IMR-90 (cell line): ENCODE data around the gene MRE11. TPM values are rescaled to one million over a fixed set of nuclear protein-coding genes. Genes with fewer than 3 reads are reported as not detected.

Experiments
- ATAC-seq: fragments of 200-7000 bp; cut with Tn5 transposase; 2 replicates; pipeline ENCODE4 v1.9.1; 2020; ENCODE audit warnings: low read depth, mild to moderate bottlenecking, moderate library complexity
- BruUV-seq: library from RNA; stranded (reverse); fragments of 400-500 nt; replicated peaks from 2 replicates; lab custom pipeline; 2021; lab: Mats Ljungman, UMichigan
- CTCF ChIA-PET: fragments of 300-600 bp; formaldehyde crosslinking; extraction: SDS; loops from one replicate; lab custom pipeline; 2021; ENCODE audit warnings: antibody characterized with exemption; lab: Yijun Ruan, JAX
- POLR2A ChIA-PET: fragments of 300-600 bp; sonication (Branson Sonifier 250); formaldehyde crosslinking; loops from one replicate; lab custom pipeline; 2022; ENCODE audit warnings: antibody characterized with exemption; ENCODE audit not compliant: unreplicated experiment; lab: Charles Lee
- DNase-seq: peaks from one replicate; pipeline ENCODE4 v3.0.0; 2013
- H2AFZ ChIP-seq: replicated peaks from 2 replicates; pipeline ENCODE3; 2013; ENCODE audit warnings: low read length, mild to moderate bottlenecking; ENCODE audit not compliant: poor library complexity
- H2AK5ac ChIP-seq: 2 replicates; pipeline ENCODE4 v1.6.1; 2013; ENCODE audit warnings: low read depth, low read length, inconsistent platforms
- H2AK9ac ChIP-seq: replicated peaks from 2 replicates; pipeline ENCODE3; 2013; ENCODE audit warnings: mild to moderate bottlenecking, low read depth, low read length, moderate library complexity; ENCODE audit not compliant: poor library complexity
- H2BK120ac ChIP-seq: 2 replicates; pipeline ENCODE4 v1.6.1; 2013; ENCODE audit warnings: low read depth, low read length, inconsistent platforms
- H2BK15ac ChIP-seq: 3 replicates; pipeline ENCODE4 v1.6.1; 2013; ENCODE audit warnings: low read depth, low read length, inconsistent platforms
- H2BK20ac ChIP-seq: 2 replicates; pipeline ENCODE4 v1.6.1; 2013; ENCODE audit warnings: low read depth, mild to moderate bottlenecking, inconsistent platforms, low read length, moderate library complexity
- H2BK5ac ChIP-seq: 2 replicates; pipeline ENCODE4 v1.6.1; 2013; ENCODE audit warnings: mild to moderate bottlenecking, low read depth, low read length, inconsistent platforms; ENCODE audit not compliant: poor library complexity, severe bottlenecking
- H3K14ac ChIP-seq: replicated peaks from 2 replicates; pipeline ENCODE4 v1.6.1; 2013; ENCODE audit warnings: low read depth, low read length, inconsistent platforms
- H3K18ac ChIP-seq: 2 replicates; pipeline ENCODE4 v1.6.1; 2013; ENCODE audit warnings: low read depth, low read length, control low read depth
- H3K23ac ChIP-seq: 2 replicates; pipeline ENCODE4 v1.6.1; 2013; ENCODE audit warnings: low read depth, low read length, inconsistent platforms
- H3K27ac ChIP-seq: 2 replicates; pipeline ENCODE4 v1.5.1; 2013; ENCODE audit warnings: mild to moderate bottlenecking, control low read depth, low read length; ENCODE audit not compliant: insufficient read depth
- H3K27me3 ChIP-seq: 2 replicates; pipeline ENCODE4 v1.6.1; 2013; ENCODE audit warnings: low read length; ENCODE audit not compliant: control insufficient read depth, insufficient read depth
- H3K36me3 ChIP-seq: 2 replicates; pipeline ENCODE4 v1.6.1; 2013; ENCODE audit warnings: low read length, mixed read lengths; ENCODE audit not compliant: control insufficient read depth, insufficient read depth
- H3K4ac ChIP-seq: 2 replicates; pipeline ENCODE4 v1.6.1; 2013; ENCODE audit warnings: low read depth, low read length, inconsistent platforms
- H3K4me1 ChIP-seq: 2 replicates; pipeline ENCODE4 v1.6.1; 2013; ENCODE audit warnings: low read length, mixed read lengths; ENCODE audit not compliant: control insufficient read depth, insufficient read depth
- H3K4me2 ChIP-seq: 2 replicates; pipeline ENCODE4 v1.6.1; 2013; ENCODE audit warnings: low read depth, mild to moderate bottlenecking, control low read depth, low read length, moderate library complexity
- H3K4me3 ChIP-seq: 2 replicates; pipeline ENCODE4 v1.5.1; 2013; ENCODE audit warnings: low read depth, mild to moderate bottlenecking, control low read depth, low read length, moderate library complexity; ENCODE audit not compliant: insufficient read depth
- H3K56ac ChIP-seq: 2 replicates; pipeline ENCODE4 v1.6.1; 2013; ENCODE audit warnings: low read length, inconsistent platforms; ENCODE audit not compliant: insufficient read depth; ENCODE audit errors: extremely low read depth
- H3K79me1 ChIP-seq, 2 experiments: 2 replicates each; pipeline ENCODE4 v1.6.1; 2013; ENCODE audit warnings: low read length in 2 of 2, inconsistent platforms in 1 of 2, low read depth in 1 of 2
- H3K9ac ChIP-seq: 2 replicates; pipeline ENCODE4 v1.6.1; 2013; ENCODE audit warnings: low read depth, low read length, control low read depth
- H3K9me1 ChIP-seq: 2 replicates; pipeline ENCODE4 v1.6.1; 2013; ENCODE audit warnings: low read length, inconsistent platforms; ENCODE audit not compliant: insufficient read depth
- H3K9me3 ChIP-seq: 2 replicates; pipeline ENCODE4 v1.6.1; 2013; ENCODE audit warnings: low read length; ENCODE audit not compliant: control insufficient read depth, insufficient read depth
- H4K20me1 ChIP-seq: 2 replicates; pipeline ENCODE4 v1.6.1; 2013; ENCODE audit warnings: low read length, inconsistent platforms; ENCODE audit not compliant: insufficient read depth
- H4K5ac ChIP-seq: 2 replicates; pipeline ENCODE4 v1.6.1; 2013; ENCODE audit warnings: mild to moderate bottlenecking, low read depth, low read length, control low read depth
- H4K8ac ChIP-seq, 2 experiments: 2 replicates each; pipeline ENCODE4 v1.6.1; 2013; ENCODE audit warnings: low read depth in 2 of 2, low read length in 2 of 2, control low read depth in 1 of 2, inconsistent platforms in 1 of 2
- H4K91ac ChIP-seq: 2 replicates; pipeline ENCODE4 v1.6.1; 2013; ENCODE audit warnings: low read depth, low read length, inconsistent platforms; ENCODE audit not compliant: insufficient read depth
- BHLHE40 ChIP-seq: fragments of 150-350 bp; IDR thresholded peaks from 2 replicates; pipeline ENCODE4 v1.6.1; 2016; ENCODE audit warnings: mild to moderate bottlenecking, low read depth, low read length
- CEBPB ChIP-seq: IDR thresholded peaks from 2 replicates; pipeline ENCODE4 v1.6.1; 2012; ENCODE audit warnings: low read depth, low read length, improper control_type of control experiment
- CHD1 ChIP-seq: IDR thresholded peaks from 2 replicates; pipeline ENCODE4 v1.6.1; 2012; ENCODE audit warnings: low read depth, low read length, improper control_type of control experiment
- CTCF ChIP-seq: conservative IDR thresholded peaks from 2 replicates; pipeline ENCODE4 v1.5.1; 2012; ENCODE audit warnings: mild to moderate bottlenecking, low read depth, low read length, improper control_type of control experiment
- ELK1 ChIP-seq: fragments of 150-350 bp; IDR thresholded peaks from 2 replicates; pipeline ENCODE4 v1.6.1; 2016; ENCODE audit warnings: low read depth, mild to moderate bottlenecking, low read length, moderate library complexity, borderline replicate concordance
- FOS ChIP-seq: fragments of 150-350 bp; IDR thresholded peaks from 2 replicates; pipeline ENCODE4 v1.6.1; 2016; ENCODE audit warnings: low read depth, low read length
- MAFK ChIP-seq: IDR thresholded peaks from 2 replicates; pipeline ENCODE4 v1.6.1; 2012; ENCODE audit warnings: low read depth, low read length, improper control_type of control experiment
- MAZ ChIP-seq: IDR thresholded peaks from 2 replicates; pipeline ENCODE4 v1.6.1; 2012; ENCODE audit warnings: low read depth, mild to moderate bottlenecking, low read length, improper control_type of control experiment, moderate library complexity, borderline replicate concordance
- MXI1 ChIP-seq: IDR thresholded peaks from 2 replicates; pipeline ENCODE4 v1.6.1; 2012; ENCODE audit warnings: low read depth, mild to moderate bottlenecking, low read length, moderate library complexity, borderline replicate concordance
- NFE2L2 ChIP-seq: fragments of 150-350 bp; IDR thresholded peaks from 2 replicates; pipeline ENCODE4 v1.6.1; 2016; ENCODE audit warnings: low read depth, mild to moderate bottlenecking, low read length
- POLR2A ChIP-seq: IDR thresholded peaks from 2 replicates; pipeline ENCODE4 v1.6.1; 2012; ENCODE audit warnings: mild to moderate bottlenecking, low read depth, low read length
- RAD21 ChIP-seq: IDR thresholded peaks from 2 replicates; pipeline ENCODE4 v1.6.1; 2012; ENCODE audit warnings: low read length, improper control_type of control experiment
- RCOR1 ChIP-seq: IDR thresholded peaks from 2 replicates; pipeline ENCODE4 v1.6.1; 2012; ENCODE audit warnings: mild to moderate bottlenecking, low read length, improper control_type of control experiment; ENCODE audit not compliant: insufficient replicate concordance
- RFX5 ChIP-seq: IDR thresholded peaks from 2 replicates; pipeline ENCODE4 v1.8.0; 2012; ENCODE audit warnings: low read depth, mild to moderate bottlenecking, low read length, moderate library complexity
- SMC3 ChIP-seq: fragments of 150-350 bp; IDR thresholded peaks from 2 replicates; pipeline ENCODE4 v1.6.1; 2016; ENCODE audit warnings: low read depth, mild to moderate bottlenecking, antibody characterized with exemption, low read length, moderate library complexity
- USF2 ChIP-seq: fragments of 150-350 bp; IDR thresholded peaks from 2 replicates; pipeline ENCODE4 v1.6.1; 2017; ENCODE audit warnings: mild to moderate bottlenecking, antibody characterized with exemption, low read length, low read depth
- dilution Hi-C: fragments of 300-500 bp; cut with HindIII; formaldehyde crosslinking; loops from one replicate; pipeline ENCODE4 v1.14.3; 2018; ENCODE audit warnings: low sequenced_read_pairs; ENCODE audit not compliant: unreplicated experiment
- in situ Hi-C: fragments of 300-500 bp; cut with MboI; formaldehyde crosslinking; loops from 3 replicates; pipeline ENCODE4 v1.14.3; 2019; ENCODE audit warnings: low sequenced_read_pairs, inconsistent platforms, mixed read lengths
- intact Hi-C: fragments of 100-400 bp; cut with micrococcal nuclease; formaldehyde crosslinking; loops from 2 replicates; pipeline ENCODE4 v1.10.0; 2022
- polyA plus RNA-seq, 3 experiments: library from polyadenylated mRNA; depleted of rRNA; stranded (reverse); fragments of >200 nt; gene quantifications; 2 replicates each; pipeline ENCODE4 v1.2.3, GENCODE V29; 2012; ENCODE audit warnings: low replicate concordance in 1 of 3
- total RNA-seq: library from RNA; depleted of rRNA; stranded (reverse); fragments of >200 nt; gene quantifications from 2 replicates; pipeline ENCODE4 v1.2.3, GENCODE V29; 2012

Gene MRE11
- total and polyA plus RNA-seq, 2 of the 4 experiments (the other 2 are of a cell fraction), result 9.0 to 15.6 TPM

DNA sequence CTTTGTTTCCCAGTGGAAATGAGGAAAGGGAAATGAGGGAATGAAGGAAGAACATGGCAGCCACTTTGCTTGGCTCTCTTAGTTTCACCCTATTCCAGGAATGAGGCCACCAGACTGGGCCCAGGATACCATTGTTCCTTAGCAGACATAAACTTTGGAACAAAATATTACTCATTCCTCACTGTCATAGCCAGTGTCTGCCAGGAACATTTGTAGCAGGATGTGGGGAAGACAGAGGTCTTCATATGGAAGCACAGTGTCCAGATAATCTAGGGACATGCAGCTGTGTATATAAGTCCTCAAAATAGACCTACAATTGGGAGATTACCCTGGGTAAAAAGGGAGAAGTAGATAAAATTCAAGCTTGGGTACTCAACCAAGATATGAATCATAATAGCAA is 34.9 kb upstream of the MRE11 start:
- Histone ChIP-seq H3K79me1 (no peaks in the 10 kb centered on the region), H2BK120ac (no peak overlapping the region), H3K27me3 (peaks cover under 1% of the 10 kb centered on the region; the same call in 1 of the 2 replicates), H3K23ac (no peak overlapping the region), H2BK15ac (no peak overlapping the region), H3K4me1 (no peaks in the 10 kb centered on the region), H3K18ac (no peak overlapping the region), H2BK5ac (no peak overlapping the region), H4K5ac (no peak overlapping the region), H3K56ac (no peak overlapping the region), H2AK9ac (no peak overlapping the region), H2AFZ (no peak overlapping the region), H3K4me2 (no peak overlapping the region), H3K14ac (no peak overlapping the region), H3K9me1 (no peaks in the 10 kb centered on the region), H3K9ac (no peak overlapping the region), H3K27ac (no peak overlapping the region), H3K4ac (no peak overlapping the region), H2BK20ac (no peak overlapping the region), H3K9me3 (no peaks in the 10 kb centered on the region), H2AK5ac (no peak overlapping the region), H4K8ac (no peak overlapping the region), H3K36me3 (no peaks in the 10 kb centered on the region), H4K91ac (no peak overlapping the region), H4K20me1 (no peaks in the 10 kb centered on the region), H3K4me3 (no peak overlapping the region)
- intact Hi-C loops, result loop anchor here (5.0 kb wide), 1 partner anchor 1899 kb away; no protein-coding TSS in a partner anchor
- in situ Hi-C loops, result loop anchor here (10.0 kb wide), 1 partner anchor 46 kb away; no protein-coding TSS in a partner anchor
- ATAC-seq, result no peak
- CTCF ChIA-PET, result no interaction called here
- no peak for DNase-seq
- TF ChIP-seq SMC3 (no peak), CTCF (no peak), USF2 (no peak), NFE2L2 (no peak), BHLHE40 (no peak), RAD21 (no peak), FOS (no peak), POLR2A (no peak), RFX5 (no peak), CEBPB (no peak), MXI1 (no peak), MAFK (no peak), CHD1 (no peak), RCOR1 (no peak), MAZ (no peak), ELK1 (no peak)
- BruUV-seq, result no TSS peak
- POLR2A ChIA-PET, result no interaction called here
- dilution Hi-C loops, result no loop called here
